ENCODE measurements around the gene TMEM135. TPM values are rescaled to one million over a fixed set of nuclear protein-coding genes. Genes with fewer than 3 reads are reported as not detected.

The TMEM135 gene
- total RNA-seq, 2 experiments from 2014 or later: 14.1 to 15.6 TPM

DNA sequence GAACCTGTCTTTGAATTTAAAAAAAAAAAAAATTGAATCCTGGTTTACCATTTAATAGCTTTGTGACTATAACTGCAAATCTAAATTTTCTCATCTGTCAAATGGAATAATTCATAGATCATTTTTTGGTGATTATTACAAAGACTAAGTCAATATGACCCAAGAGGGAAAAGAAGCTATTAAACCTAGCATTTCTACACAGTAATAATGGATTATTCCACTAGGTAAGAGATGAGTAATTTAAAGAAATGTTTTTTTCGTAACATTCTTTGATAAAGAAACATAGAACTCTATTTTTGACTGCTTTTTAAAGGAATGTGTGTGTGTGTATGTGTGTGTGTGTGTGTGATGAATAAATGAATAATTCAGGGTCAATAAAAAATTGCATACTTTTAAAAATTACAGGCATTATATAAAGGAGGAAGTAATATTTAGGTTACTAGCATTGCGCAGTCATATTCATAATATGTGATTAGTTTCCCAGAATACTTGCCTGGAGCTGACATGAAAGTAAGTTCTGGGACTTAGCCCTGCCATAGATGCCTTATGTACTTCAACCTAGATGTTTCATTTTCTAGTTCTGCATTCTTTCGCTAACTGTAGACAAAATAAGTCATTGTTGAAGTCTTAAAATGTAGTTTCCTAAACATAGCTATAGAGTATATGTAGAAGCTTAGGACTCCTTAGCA is 72.9 kb downstream of the TMEM135 start:
- H3K36me3 Mint-ChIP-seq (ENCODE audit: low read depth): peaks cover 11% of the 10 kb centered on the region
- no peak overlapping the region for H3K27ac Mint-ChIP-seq
- POLR2A ChIA-PET: no interaction called here
- no peaks in the 10 kb centered on the region for H3K9me3 ChIP-seq (ENCODE audit: control insufficient read depth in 1 of 2, insufficient read depth in 1 of 2, low read length in 2 of 2)
- no peak overlapping the region for H3K27ac ChIP-seq (ENCODE audit: low read depth in 1 of 2, low read length in 2 of 2)
- H3K27me3 Mint-ChIP-seq: no peaks in the 10 kb centered on the region
- intact Hi-C loops (cut with DNase I, micrococcal nuclease): no loop called here
- DNase-seq: no peak
- TF ChIP-seq, protein P1, sequence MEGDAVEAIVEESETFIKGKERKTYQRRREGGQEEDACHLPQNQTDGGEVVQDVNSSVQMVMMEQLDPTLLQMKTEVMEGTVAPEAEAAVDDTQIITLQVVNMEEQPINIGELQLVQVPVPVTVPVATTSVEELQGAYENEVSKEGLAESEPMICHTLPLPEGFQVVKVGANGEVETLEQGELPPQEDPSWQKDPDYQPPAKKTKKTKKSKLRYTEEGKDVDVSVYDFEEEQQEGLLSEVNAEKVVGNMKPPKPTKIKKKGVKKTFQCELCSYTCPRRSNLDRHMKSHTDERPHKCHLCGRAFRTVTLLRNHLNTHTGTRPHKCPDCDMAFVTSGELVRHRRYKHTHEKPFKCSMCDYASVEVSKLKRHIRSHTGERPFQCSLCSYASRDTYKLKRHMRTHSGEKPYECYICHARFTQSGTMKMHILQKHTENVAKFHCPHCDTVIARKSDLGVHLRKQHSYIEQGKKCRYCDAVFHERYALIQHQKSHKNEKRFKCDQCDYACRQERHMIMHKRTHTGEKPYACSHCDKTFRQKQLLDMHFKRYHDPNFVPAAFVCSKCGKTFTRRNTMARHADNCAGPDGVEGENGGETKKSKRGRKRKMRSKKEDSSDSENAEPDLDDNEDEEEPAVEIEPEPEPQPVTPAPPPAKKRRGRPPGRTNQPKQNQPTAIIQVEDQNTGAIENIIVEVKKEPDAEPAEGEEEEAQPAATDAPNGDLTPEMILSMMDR (IDR thresholded peaks at IDR 0.05): no peak
- H3K4me1 Mint-ChIP-seq (ENCODE audit: low read depth): peaks cover 4% of the 10 kb centered on the region
- H3K4me1 ChIP-seq (ENCODE audit: insufficient read depth, low read length): no peaks in the 10 kb centered on the region
- no peak overlapping the region for H3K4me3 ChIP-seq (ENCODE audit: low read length)
- H3K9me3 Mint-ChIP-seq: no peaks in the 10 kb centered on the region
- H3K36me3 ChIP-seq (ENCODE audit: insufficient read depth, low read length): peaks cover 4% of the 10 kb centered on the region
- no peak for ATAC-seq (ENCODE audit: poor library complexity)
- H3K4me3 Mint-ChIP-seq: no peak overlapping the region
- CTCF ChIA-PET: no interaction called here
- no peaks in the 10 kb centered on the region for H3K27me3 ChIP-seq (ENCODE audit: control insufficient read depth in 1 of 2, insufficient read depth in 2 of 2, low read length in 2 of 2)

DNA sequence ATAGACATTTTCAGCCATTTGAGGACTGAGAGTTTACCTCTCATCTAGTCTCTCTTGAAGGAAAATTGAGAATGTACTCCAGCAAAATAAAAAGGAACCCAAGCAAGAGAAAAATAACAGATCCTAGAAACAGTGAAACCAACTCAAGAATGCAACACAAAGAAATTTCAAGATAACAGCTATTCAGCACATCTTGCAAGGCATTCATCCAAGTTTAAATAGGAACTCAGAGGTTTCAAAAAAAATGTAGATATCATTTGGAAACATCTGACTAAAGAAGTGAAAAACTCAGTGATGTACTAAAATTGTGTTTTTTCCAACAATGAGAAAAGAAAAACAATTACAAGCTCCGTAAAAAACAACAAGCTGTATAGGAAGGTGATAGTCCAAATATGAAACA is 76.4 kb downstream of the TMEM135 start:
- H3K9me3 ChIP-seq (ENCODE audit: control insufficient read depth in 1 of 2, insufficient read depth in 1 of 2, low read length in 2 of 2): no peaks in the 10 kb centered on the region
- H3K4me3 ChIP-seq (ENCODE audit: low read length): no peak overlapping the region
- no peaks in the 10 kb centered on the region for H3K9me3 Mint-ChIP-seq
- H3K4me3 Mint-ChIP-seq: no peak overlapping the region
- intact Hi-C loops (cut with DNase I, micrococcal nuclease): no loop called here
- H3K27me3 ChIP-seq (ENCODE audit: control insufficient read depth in 1 of 2, insufficient read depth in 2 of 2, low read length in 2 of 2): no peaks in the 10 kb centered on the region
- ChIA-PET CTCF (interaction anchor here (1.1 to 1.5 kb wide), 2 partner anchors 9 to 16 kb away, joined by 3 to 6 read pairs; no protein-coding TSS in a partner anchor), POLR2A (interaction anchor here (0.7 kb wide), 1 partner anchor 66 kb away, joined by 3 read pairs; no protein-coding TSS in a partner anchor)
- peaks cover 5% of the 10 kb centered on the region for H3K4me1 Mint-ChIP-seq (ENCODE audit: low read depth)
- DNase-seq: no peak
- TF ChIP-seq, protein P1 (IDR thresholded peaks at IDR 0.05): no peak
- ATAC-seq (ENCODE audit: poor library complexity): no peak
- H3K27ac Mint-ChIP-seq: no peak overlapping the region
- no peaks in the 10 kb centered on the region for H3K36me3 Mint-ChIP-seq (ENCODE audit: low read depth)
- H3K27me3 Mint-ChIP-seq: no peaks in the 10 kb centered on the region
- H3K4me1 ChIP-seq (ENCODE audit: insufficient read depth, low read length): no peaks in the 10 kb centered on the region
- no peaks in the 10 kb centered on the region for H3K36me3 ChIP-seq (ENCODE audit: insufficient read depth, low read length)
- H3K27ac ChIP-seq (ENCODE audit: low read depth in 1 of 2, low read length in 2 of 2): no peak overlapping the region

DNA sequence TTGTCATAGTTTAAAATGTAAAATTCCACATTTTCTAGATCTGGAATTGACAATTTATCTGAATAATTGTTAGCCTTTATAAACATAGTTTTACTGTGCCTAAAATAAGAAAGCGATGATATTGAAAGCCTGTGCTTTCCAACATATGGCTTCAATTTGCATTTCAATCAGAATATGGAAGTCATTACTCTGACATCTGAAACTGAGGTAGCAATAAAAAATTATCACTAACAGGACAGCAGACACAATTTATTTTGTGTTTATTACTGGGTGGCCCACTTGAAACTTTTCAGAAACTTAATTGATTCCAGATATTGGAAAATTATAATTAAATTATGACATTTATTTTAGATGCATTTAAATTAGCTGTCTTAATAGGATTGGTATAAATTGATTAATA is 78.5 kb downstream of the TMEM135 start:
- ChIA-PET CTCF (no interaction called here), POLR2A (no interaction called here)
- no peaks in the 10 kb centered on the region for H3K9me3 ChIP-seq (ENCODE audit: control insufficient read depth in 1 of 2, insufficient read depth in 1 of 2, low read length in 2 of 2)
- intact Hi-C loops (cut with DNase I, micrococcal nuclease): no loop called here
- H3K36me3 Mint-ChIP-seq (ENCODE audit: low read depth): no peaks in the 10 kb centered on the region
- TF ChIP-seq, protein P1 (IDR thresholded peaks at IDR 0.05): no peak
- H3K27ac ChIP-seq (ENCODE audit: low read depth in 1 of 2, low read length in 2 of 2): no peak overlapping the region
- no peak overlapping the region for H3K4me3 ChIP-seq (ENCODE audit: low read length)
- H3K4me1 Mint-ChIP-seq (ENCODE audit: low read depth): peaks cover 7% of the 10 kb centered on the region
- H3K4me3 Mint-ChIP-seq: no peak overlapping the region
- no peaks in the 10 kb centered on the region for H3K27me3 Mint-ChIP-seq
- no peaks in the 10 kb centered on the region for H3K27me3 ChIP-seq (ENCODE audit: control insufficient read depth in 1 of 2, insufficient read depth in 2 of 2, low read length in 2 of 2)
- H3K27ac Mint-ChIP-seq: no peak overlapping the region
- ATAC-seq (ENCODE audit: poor library complexity) (no peak), DNase-seq (no peak)
- H3K9me3 Mint-ChIP-seq: no peaks in the 10 kb centered on the region
- H3K4me1 ChIP-seq (ENCODE audit: insufficient read depth, low read length): no peaks in the 10 kb centered on the region
- no peaks in the 10 kb centered on the region for H3K36me3 ChIP-seq (ENCODE audit: insufficient read depth, low read length)
